Lower leg skin (tissue), 3 donors: ENCODE data around the gene SLC25A26.

Source experiments
- CTCF ChIP-seq, 3 donors: fragments of 450-650 bp; IDR thresholded peaks; one replicate each; pipeline ENCODE4 v1.5.1; 2016; ENCODE audit warnings: antibody characterized with exemption in 3 of 3, mild to moderate bottlenecking in 3 of 3, moderate library complexity in 2 of 3
- POLR2A ChIP-seq, 2 donors: fragments of 450-650 bp; IDR thresholded peaks; one replicate each; pipeline ENCODE4 v1.6.1; 2016 to 2017; ENCODE audit warnings: antibody characterized with exemption in 2 of 2, mild to moderate bottlenecking in 1 of 2, moderate library complexity in 1 of 2

- no peak for TF ChIP-seq CTCF (IDR thresholded peaks at IDR 0.05)
- TF ChIP-seq POLR2A (IDR thresholded peaks at IDR 0.05): no peak
These were observed 38.9 kb downstream of the SLC25A26 start for GRCh38 chr3:66259566-66260255.
